CD4-positive, alpha-beta T cell treated with Interleukin-4 for 4 hours (primary cell): ENCODE measurements around the gene TTC34.

ENCODE experiments used
- DNase-seq: peaks from one replicate; pipeline ENCODE4 v3.0.0-alpha.2; 2020

The TTC34 gene

DNA sequence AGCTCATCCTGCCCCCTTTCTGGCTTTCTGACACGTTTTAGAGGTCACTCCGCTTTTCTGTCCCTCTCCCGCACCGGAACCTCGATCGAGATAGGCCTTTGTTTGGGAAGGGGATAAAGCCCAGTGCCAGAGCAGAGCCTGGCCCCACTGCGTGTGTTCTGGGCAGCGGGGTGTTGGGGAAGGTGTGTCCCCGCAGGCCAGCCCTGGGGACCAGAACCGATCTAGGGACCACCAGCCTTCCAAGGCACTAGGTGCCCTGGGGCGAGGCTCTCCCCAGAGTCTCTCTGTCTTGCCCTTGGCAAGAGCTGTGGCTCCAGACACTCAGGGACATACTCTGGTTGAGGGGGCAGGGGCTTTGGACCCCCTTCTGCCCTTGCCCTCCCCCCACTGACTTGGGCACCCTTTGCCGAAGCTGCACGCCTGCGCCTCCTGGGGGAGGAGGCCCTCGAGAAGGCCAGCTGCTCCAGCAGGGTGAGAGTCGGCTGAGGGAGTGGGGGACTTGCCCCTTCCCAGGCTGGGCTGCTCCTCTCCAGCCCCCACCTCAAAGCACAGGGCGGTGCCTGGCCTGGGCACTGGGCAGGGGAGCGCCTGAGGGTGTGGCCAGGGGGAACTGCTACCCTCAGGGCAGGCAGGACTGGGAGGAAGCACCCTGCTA lies 198.5 kb downstream of the TTC34 start:
- no peak for DNase-seq

DNA sequence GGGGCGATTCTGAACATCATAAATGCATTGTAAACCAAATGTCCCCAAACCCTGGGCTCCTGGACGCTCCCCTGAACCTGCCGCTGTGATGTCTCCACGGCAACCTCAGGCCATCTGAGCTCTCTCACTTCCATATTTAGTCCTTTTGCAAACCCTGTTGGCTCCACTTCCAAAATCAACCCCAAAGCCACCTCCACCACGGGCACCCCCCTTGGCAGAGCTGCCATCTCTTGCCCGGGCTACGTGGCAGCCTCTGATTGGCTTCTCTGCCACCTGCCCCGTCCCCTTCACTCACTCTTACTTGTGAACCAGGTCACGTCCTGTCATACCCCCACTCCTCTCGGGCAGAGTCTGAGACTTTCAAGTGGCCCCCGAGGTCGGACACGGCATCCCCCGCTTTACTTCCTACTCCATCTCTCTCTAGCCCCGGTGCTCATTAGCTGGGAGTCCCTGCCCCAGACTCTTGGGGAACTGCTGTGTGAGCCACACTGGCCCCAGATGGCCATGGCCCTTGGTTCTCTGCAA lies 199.1 kb downstream of the TTC34 start:
- DNase-seq: no peak

DNA sequence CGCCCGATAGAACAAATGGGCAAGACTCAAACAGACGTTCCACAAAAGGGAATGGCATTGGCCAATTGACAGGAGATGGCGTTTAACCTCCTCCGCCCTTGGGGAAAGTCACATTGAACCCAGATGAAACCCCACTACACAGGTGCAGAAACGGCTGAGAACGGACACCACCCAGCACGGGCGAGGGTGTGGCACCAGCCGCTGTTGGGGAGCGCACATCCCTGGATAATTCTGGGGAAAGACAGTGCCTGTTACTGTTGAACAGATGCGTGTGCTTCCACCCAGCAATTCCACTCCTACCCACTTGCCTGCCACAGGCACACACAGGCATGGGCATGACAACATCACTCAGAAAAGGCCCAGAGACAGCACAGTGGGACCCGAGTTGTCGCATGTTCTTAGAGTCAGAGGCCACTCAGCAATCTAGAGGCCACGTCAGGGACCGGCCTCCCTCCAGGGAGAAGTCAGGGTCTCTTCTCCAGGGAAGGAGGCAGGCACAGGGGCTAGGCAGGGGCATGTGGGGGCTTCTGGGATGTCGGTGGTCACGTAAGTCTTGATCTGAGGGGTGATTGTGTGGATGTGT lies 199.7 kb downstream of the TTC34 start:
- no peak for DNase-seq

DNA sequence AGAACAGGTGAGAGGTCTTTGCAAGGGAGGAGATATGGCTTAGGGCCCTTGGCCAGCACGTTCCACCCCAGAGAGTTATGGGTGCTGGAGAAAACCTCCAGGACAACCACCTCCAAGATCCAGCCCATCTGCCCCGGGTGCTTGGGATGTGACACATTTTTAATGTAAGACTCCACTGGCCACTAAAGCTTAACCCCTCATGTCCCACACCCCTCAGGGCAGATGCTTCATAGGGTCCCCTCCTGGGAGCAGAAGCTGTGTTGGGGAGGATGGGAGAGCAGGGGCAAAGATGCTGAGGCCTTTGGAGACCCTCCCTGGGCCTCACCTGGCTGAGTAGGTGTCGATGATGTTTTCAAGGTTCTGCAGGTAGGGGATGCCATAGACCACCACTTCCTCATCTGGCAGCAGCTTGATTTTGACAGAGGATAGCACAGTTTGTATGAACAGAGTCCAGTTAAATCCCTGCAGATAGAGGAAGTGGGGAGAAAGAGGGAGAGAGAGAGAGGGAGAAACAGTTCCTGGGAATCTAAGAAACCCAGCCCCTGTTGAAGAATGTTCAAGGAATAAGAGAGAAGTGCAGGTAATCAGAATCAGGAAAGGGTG lies 203.1 kb downstream of the TTC34 start:
- DNase-seq: no peak

DNA sequence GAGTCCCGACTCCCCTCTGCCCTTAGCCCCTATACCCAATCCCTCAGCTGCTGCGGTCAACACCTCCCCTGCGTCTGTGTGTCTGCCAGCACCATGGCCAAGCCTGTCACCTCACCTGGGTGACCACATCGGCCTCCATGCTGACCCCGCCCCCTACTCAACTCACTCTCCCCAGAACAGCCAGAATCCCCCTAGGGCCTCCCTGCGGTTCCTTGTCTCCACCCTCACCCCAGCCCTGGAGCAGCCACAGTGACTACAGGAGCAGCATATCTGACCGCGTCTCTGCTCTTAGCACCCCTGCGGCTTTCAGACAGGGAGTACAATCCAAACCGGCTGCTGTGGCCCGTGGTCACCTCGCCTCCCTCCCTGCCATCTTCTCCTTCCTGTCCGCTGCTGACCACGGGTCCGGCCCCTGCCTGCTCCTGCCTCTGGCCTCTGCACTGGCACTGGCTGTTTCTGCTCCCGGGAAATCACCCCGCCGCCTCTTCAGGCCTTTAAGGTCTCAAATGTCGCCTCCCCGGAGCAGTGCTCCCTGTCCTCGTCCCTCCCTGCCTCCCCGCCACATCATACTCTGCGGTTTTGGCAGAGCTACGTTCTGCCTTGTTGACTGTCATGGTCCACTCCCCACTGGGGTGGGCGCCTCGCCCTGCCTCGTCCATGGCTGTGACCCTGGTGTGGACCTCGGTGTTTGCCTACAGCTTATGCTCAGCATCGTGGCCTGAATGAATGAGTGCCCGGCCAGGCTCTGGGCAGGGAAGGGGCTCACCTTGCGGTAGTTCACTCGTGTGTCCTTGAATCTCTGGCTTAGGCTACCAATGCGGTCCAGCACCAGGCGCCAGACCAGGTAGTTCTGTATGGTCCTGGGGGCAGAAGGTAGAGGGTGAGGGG lies 203.8 kb downstream of the TTC34 start:
- DNase-seq: no peak

DNA sequence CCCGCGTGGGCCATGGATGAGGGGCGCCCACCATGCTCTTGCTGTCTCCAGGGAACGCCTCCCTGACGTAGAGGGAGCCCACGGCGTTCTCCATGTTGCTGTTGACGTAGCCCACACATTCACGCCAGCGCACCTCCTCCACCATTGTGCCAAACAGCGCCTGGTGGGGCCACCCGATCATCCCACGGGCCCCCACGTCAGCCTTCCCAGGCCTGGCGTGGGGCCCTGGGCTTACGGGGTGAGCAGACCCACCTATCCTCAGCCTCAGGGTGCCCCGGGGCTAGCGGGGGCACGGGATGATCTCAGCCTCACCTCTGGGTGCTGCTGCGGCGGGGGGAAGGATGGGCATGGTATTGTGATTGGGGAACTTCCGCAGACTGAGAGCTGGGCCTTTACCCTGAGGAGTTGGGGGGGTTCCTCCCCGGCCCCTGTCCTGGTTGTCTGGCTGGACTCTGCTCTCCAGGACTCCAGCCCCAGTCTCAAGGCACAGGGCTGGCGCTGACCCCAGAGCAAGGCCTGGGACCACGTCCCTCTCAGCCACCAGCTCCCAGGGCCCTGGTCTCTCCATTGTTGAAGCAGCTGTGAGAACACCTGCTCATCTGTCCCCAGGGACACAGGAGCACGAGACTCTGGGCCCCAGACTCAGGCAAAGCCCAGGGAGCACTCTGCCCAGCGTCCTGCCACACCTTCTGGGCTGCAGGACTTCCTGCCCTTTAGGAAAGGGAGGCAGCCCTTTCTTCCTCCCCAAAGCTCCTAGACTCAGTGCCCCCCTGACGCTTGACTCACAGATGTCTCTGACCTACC lies 204.8 kb downstream of the TTC34 start:
- no peak for DNase-seq

DNA sequence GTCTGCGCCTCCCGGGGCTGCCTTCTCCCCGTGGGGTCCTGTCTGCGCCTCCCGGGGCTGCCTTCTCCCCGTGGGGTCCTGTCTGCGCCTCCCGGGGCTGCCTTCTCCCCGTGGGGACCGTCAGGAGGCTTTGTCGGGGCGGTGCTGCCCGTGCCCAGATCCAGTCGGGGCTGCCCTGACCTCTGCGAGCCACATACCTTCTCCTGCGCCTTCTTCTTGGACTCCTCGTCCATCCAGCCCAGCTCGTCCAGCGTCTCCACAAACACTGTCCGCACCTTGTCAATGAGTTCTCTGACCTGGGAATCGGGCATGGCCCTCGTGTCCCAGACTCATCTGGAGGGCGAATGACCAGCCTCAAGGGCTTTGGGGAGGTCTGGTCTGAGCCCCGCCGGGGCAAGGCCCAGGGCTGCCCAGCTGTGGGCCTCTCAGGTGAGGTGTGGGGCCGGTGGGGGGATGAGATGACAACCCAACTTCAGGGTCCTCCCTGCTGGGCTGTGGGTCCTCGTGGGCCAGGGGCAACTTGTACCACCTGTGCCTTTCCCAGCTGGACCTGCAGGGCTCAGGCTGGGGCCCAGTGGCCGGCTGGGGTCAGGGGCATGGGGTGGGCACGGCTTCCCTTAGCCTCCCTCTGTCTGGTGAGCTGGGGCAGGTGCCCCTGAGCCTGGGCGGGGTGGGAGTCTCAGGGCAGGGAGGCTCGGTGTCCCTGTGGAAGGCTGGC lies 205.5 kb downstream of the TTC34 start:
- no peak for DNase-seq

DNA sequence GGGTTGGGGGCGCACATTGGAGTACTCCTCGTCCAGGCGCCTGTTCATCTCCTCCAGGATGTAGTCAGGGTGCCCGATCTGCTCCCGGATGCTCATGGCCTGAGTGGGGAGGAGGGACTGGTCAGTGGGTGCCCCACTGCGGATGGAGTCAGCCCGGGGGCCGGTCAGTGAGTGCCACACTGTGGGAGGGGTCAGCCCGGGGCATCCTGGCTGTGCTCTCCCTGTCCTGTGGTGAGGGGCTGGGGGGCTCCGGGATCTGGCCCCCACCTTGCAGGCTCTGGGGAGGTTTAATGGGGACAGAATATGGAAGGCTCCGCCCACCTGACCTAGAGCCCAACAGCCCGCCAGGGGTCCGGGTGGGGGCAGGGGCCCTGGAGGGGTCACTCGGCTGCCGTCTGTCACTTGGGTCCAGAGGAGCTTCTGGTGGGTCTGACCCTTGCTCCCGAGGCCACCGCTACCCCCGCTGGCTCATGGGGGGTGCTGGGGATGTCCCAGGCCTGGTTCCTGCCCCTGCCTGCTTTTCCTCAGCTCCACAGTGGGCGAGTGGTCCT lies 206.2 kb downstream of the TTC34 start:
- DNase-seq: no peak

DNA sequence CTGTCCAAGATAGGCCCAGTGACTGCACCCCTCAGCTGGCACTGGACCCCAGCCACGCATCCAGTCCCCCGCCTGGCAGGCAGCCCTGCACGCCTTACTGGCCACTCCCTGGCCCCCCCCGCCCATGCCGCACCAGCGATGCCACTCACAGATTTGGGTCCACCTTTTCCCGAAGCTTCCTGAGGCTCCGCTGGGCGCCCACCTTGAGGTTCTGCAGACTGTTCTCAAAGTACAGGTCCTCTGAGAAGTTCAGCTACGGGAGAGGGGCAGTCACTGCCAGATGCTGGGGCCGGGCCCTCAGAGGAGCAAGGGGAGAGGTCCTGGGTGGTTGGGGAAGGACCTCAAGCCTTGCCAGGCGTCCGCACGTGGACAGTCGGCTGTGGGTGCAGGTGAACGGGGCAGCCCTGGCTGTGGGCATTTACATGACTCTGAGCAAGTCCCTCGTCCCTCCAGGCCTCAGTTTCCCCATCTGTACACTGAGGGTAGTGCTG lies 206.8 kb downstream of the TTC34 start:
- DNase-seq: no peak

DNA sequence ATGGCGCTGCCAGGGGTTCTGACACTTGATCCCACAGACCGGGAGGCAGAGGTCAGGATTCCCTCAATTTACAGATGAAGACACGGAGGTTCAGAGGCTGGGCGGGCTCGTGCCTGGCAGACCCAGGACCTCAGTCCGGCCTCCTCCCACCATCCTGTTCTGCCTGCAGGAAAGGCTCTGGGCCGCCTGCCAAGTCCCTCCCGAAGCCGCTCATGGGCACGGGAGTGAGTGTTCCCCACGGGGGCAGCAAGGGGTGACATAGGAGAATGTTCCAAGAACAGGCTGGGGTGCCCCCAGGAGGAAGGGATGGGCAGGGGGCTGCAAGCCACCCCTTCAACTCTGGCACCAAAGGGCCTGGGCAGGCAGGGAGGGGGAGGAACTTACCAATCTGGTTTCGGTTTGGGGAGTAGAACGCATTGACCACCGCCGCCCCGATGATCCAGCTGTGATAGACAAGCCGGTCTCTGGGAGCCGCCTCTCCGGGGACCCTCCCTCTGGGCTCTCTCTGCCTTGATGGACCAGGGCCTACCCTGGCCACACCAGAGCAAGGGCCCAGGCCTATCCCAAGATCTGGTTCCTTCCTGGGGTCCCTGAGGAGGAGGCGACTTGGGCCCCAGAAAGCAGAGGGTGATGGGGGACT lies 207.4 kb downstream of the TTC34 start:
- DNase-seq: no peak

DNA sequence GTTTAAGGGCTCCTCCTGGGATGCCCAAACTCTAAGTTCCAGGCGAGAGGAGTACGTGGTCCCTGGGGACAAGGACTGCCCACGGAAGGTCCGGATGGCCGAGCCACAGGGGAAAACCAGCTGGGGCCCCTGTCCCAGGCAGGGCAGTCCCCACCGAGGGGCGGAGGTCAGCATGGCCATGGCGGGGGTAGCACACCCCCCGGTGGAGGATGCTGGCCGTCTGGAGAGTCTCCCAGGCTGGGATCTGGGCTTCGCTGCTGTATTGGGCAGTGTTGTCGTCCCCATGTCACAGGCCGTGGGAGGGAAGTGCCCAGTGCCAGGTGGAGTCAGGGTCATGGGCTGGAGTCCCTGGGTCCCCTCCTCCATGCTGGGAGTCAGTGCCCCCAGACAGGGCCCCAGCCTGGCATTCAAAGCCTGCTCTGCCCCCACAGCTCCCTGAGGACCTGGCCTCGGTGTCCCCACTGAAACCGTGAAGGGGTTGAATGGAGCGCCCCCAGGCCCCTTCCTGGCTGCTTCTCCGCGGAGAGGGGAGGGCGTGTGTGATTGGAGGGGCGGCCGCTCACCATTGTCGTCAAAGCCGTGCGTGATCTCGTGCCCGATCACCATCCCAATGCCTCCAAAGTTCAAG lies 208.1 kb downstream of the TTC34 start:
- DNase-seq: no peak

DNA sequence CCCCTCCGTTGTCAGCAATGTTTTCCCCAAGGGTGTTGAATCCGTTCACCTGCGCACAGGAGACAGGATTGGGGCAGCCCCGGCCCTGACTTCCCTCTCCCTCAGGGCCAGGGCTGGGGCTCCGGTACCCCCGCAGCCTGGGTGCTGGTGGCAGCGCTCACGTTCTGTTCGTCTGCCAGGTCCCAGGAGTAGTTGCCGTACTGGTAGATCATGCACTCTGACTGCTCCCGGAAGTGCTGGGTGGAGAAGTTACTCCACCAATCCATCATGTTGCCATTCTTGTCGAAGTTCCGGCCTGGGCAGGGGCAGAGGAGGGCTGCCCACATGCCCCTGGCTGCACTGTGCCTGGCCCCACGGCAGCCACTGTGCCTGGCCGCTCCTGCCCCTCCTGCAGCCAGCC lies 208.8 kb downstream of the TTC34 start:
- no peak for DNase-seq

DNA sequence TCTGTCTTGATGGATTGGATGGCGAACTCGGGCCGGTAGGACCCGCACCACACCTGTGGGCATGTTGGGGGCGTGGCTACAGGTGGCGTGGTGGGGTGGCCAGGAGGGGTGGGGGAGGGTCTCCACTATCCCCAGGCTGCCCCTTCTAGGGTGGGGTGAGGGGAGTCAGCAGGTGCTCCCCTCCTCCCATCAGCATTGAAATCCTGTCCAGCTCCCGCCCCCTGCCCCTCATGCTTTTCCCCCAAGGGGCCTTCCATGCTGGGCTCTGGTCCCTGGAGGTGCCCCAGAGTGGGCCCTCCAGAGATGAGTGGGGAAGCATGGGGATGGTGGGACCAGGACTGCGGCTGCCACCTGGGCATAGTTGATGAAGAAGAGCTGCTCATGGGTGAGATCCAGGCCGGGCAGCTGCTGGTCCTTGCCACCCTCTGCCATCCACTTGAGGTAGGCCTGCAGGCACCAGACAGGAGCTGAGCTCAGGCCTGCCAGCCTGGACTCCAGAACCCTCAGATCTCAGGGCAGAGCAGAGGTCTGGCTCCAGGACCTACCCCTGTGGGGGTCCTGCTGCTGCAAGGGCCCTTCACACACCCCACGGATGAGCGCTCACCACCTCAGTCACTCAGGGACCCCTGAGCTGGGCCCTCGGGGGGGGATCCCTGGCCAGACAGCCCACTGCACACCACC lies 209.8 kb downstream of the TTC34 start:
- DNase-seq: no peak

DNA sequence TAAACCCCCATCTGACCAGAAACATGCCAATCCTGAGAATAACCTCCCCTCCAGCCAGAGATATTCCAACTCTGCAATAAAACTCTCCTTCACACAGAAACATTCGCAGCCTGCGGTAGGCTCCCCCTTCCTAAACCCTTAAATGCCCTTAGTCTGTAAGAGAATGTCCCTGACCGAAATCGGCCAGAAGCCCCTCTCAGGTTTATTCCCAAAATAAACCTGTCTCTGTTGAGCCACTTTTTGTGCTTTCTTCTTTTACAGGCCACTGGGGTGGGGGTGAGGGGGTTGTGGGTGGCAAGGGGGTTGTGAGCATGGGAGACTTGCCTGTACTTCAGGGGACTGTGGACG lies 210.3 kb downstream of the TTC34 start:
- DNase-seq: no peak

DNA sequence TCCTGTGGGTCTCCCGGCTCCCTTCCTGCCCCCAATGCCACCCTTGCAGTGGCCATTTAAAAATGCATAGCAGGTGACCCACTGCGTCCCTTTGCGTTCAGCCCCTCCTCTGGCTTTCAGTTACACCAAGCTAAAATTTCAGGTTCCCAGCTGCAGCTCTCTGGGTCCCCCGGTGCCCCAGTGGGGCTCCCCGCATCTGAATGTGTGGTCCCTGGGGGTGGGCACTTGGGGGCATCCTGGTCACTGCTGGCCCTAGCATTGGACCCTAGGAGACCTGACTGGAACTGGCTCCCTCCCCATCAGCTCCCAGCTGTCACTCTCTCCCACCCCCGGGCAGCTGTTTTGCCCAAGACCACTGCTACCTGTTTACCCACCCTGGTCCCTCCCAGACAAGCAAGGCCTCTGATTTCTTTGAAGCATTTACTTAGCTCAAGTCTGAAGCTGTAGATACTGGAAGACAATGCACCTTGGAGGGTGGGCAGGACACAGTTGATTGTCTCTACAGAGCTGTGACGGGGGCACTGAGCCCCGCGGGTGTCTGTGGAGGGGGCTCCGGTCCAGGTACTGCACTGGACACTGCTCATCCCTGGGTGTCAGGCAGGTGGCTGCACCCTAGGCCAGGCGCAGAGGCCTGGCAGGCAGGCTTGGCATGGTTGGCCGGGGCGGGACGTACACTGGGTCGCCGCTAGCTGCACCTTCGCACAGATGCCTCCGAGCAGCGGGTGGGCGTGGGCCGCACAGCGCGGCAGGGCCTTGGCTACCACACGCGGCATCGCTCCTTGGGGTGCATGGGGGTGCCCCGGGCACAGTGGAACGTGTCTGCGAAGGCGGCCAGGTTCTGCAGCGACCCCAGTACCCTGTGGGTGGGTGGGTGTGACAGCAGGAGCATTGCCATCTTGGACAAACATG lies 211.0 kb downstream of the TTC34 start:
- DNase-seq: no peak

DNA sequence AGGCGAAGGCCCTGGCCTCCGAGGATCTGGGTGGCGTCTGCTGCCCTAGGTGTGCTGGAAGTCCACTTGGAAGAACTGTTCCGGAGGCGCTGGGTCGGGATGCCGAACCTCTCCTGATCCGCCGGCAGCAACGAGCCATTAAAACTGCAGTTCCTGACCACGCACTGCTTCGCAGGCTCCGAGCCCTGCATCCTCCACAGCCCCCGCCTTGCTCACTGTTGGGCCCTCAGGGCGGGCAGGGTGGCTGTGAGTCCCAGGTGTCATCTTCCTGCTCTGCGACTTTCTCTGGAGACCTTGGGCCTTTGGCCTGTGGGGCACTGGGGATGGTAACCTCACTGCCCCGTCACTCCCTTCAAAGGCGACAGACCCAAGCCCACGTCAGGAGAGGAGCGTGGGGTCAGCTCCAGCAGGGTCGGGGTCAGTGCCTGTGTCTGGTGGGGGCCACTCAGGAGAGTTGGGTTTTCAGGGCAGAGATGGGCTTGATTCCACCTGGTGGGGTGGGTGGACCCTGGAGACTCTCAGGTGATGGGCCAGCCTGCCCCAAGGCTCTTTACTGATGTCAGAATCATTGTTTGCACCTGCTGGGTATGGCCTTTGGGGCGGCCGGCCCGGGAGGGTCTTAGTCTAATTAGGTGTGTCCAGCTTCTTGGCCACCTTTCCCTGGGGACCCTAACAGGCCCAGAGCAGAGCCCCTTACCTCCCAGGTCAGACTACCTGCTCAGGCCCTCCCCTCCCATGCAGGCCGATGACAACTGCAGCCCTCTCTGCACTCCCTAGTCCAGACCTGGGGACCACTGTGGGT lies 211.9 kb downstream of the TTC34 start:
- no peak for DNase-seq

DNA sequence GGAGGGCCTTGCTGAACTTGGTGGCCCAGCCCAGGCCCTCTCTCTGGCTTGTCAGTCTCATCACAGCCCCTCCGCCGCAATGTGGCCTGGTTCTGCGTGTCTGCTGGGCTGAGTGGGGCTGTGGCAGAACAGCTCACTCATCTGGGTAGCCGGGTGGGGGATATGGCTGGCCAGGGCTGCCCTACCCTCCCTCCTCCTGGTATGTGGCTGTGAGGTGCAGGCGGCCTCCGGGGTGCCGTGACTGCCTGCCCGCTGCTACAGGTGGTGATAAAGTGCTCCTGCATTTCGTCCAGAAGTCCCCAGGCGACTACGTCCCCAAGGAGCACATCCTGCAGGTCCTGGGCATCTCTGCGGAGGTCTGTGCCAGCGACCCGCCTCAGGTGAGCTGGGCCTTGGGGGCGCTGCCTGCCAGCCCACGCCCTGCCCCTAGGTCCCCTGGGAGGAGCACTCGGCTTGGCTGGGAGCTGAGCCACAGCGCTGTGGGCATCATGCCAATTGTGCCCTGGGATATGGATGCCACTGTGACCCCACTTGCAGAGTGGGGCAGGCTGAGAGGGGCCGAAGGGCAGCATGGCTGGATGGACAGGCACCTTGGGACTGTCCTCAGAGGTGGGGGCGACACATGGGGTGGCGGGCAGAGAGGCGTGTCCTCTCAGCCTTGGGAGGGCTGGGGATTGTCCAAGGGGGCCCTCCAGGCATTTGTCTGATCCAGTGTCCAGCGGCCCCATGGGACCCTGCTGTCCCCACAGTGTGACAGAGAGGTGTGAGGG lies 212.6 kb downstream of the TTC34 start:
- DNase-seq: no peak
